Measurements from ENCODE around the gene SPSB4. TPM values are rescaled to one million over a fixed set of nuclear protein-coding genes. Genes with fewer than 3 reads are reported as not detected.

SPSB4 gene
- total and polyA plus RNA-seq, 10 of the 15 experiments (the other 5 are each of a cell fraction or from before 2014, with no cell fraction given), result not detected

DNA sequence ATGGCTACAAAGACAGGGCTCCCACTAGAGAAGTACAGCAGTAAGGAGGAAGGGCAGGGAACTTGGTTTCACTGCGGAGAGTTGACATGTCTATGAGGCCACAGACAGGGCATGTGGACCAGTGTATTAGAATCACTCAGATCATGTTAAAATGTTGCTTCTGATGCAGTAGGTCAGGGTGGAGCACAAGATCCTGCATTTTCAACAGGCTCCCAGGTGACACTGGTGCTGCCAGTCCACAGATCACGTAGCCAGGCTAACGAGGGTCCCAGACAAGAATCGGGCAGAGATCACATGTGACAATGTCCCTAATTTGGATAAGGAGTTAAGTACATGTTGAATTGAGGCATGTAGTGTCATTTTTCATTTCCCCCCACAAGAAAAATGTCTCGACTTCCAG lies 73.6 kb downstream of the SPSB4 start:
- ChIA-PET RAD21 (ENCODE audit: unreplicated experiment) (no interaction called here), SMC1A (ENCODE audit: uncharacterized antibody, unreplicated experiment) (no interaction called here), POLR2A (no interaction called here), CTCF (no interaction called here)
- no peaks in the 10 kb centered on the region for H3K4me1 ChIP-seq (ENCODE audit: control insufficient read depth, insufficient read depth, low read length)
- no peak overlapping the region for H2AFZ ChIP-seq (ENCODE audit: control insufficient read depth, low read depth, low read length)
- DNase-seq (ENCODE audit: low read depth, low spot score) (no peak), ATAC-seq (no peak), FAIRE-seq (no peak)
- H3K36me3 ChIP-seq (ENCODE audit: control insufficient read depth in 2 of 2, insufficient read depth in 2 of 2, low read length in 1 of 2), result no peaks in the 10 kb centered on the region
- 20% methylated on average over 5 of the region's 5 CpGs for WGBS (ENCODE audit: insufficient coverage, insufficient replicate concordance, low lambda C conversion rate, missing lambda C conversion rate)
- H4K20me1 ChIP-seq (ENCODE audit: control insufficient read depth, insufficient read depth), result no peaks in the 10 kb centered on the region
- H3K27me3 ChIP-seq (replicated peaks in 1 of 2; ENCODE audit: control insufficient read depth in 2 of 2, insufficient read depth in 2 of 2, low read length in 1 of 2), result no peaks in the 10 kb centered on the region
- no TSS peak for BruUV-seq (replicated peaks)
- TF ChIP-seq, protein P1, sequence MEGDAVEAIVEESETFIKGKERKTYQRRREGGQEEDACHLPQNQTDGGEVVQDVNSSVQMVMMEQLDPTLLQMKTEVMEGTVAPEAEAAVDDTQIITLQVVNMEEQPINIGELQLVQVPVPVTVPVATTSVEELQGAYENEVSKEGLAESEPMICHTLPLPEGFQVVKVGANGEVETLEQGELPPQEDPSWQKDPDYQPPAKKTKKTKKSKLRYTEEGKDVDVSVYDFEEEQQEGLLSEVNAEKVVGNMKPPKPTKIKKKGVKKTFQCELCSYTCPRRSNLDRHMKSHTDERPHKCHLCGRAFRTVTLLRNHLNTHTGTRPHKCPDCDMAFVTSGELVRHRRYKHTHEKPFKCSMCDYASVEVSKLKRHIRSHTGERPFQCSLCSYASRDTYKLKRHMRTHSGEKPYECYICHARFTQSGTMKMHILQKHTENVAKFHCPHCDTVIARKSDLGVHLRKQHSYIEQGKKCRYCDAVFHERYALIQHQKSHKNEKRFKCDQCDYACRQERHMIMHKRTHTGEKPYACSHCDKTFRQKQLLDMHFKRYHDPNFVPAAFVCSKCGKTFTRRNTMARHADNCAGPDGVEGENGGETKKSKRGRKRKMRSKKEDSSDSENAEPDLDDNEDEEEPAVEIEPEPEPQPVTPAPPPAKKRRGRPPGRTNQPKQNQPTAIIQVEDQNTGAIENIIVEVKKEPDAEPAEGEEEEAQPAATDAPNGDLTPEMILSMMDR (IDR thresholded peaks at IDR 0.05 in 2 of 3, conservative IDR thresholded peaks at IDR 0.05 in 1 of 3; ENCODE audit: control insufficient read depth in 2 of 3, extremely low read depth in 1 of 3, insufficient read depth in 1 of 3, low read depth in 3 of 3, low read length in 3 of 3), result no peak
- TF ChIP-seq STAT1 (conservative IDR thresholded peaks at IDR 0.05) (no peak), YY1 (IDR thresholded peaks at IDR 0.05; ENCODE audit: low read depth, low read length) (no peak), SPI1 (IDR thresholded peaks at IDR 0.05; ENCODE audit: borderline replicate concordance, insufficient read depth, low read depth, low read length) (no peak), HDAC2 (IDR thresholded peaks at IDR 0.05) (no peak), ZNF622 (IDR thresholded peaks at IDR 0.05) (no peak), FOXK2 (IDR thresholded peaks at IDR 0.05) (no peak), NFYB (IDR thresholded peaks at IDR 0.05; ENCODE audit: insufficient read depth, low read depth, low read length) (no peak), CREM (IDR thresholded peaks at IDR 0.05; ENCODE audit: low read depth) (no peak), PAX8 (IDR thresholded peaks at IDR 0.05) (no peak), EP300 (IDR thresholded peaks at IDR 0.05; ENCODE audit: borderline replicate concordance in 1 of 2, control insufficient read depth in 1 of 2, low read depth in 2 of 2, low read length in 2 of 2) (no peak)
- TF ChIP-seq, protein P2, sequence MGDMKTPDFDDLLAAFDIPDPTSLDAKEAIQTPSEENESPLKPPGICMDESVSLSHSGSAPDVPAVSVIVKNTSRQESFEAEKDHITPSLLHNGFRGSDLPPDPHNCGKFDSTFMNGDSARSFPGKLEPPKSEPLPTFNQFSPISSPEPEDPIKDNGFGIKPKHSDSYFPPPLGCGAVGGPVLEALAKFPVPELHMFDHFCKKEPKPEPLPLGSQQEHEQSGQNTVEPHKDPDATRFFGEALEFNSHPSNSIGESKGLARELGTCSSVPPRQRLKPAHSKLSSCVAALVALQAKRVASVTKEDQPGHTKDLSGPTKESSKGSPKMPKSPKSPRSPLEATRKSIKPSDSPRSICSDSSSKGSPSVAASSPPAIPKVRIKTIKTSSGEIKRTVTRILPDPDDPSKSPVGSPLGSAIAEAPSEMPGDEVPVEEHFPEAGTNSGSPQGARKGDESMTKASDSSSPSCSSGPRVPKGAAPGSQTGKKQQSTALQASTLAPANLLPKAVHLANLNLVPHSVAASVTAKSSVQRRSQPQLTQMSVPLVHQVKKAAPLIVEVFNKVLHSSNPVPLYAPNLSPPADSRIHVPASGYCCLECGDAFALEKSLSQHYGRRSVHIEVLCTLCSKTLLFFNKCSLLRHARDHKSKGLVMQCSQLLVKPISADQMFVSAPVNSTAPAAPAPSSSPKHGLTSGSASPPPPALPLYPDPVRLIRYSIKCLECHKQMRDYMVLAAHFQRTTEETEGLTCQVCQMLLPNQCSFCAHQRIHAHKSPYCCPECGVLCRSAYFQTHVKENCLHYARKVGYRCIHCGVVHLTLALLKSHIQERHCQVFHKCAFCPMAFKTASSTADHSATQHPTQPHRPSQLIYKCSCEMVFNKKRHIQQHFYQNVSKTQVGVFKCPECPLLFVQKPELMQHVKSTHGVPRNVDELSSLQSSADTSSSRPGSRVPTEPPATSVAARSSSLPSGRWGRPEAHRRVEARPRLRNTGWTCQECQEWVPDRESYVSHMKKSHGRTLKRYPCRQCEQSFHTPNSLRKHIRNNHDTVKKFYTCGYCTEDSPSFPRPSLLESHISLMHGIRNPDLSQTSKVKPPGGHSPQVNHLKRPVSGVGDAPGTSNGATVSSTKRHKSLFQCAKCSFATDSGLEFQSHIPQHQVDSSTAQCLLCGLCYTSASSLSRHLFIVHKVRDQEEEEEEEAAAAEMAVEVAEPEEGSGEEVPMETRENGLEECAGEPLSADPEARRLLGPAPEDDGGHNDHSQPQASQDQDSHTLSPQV (IDR thresholded peaks at IDR 0.05), result no peak
- TF ChIP-seq, protein P3, sequence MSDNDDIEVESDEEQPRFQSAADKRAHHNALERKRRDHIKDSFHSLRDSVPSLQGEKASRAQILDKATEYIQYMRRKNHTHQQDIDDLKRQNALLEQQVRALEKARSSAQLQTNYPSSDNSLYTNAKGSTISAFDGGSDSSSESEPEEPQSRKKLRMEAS (IDR thresholded peaks at IDR 0.05; ENCODE audit: low read depth, low read length), result no peak
- H3K4me3 ChIP-seq, result no peak overlapping the region
- in situ Hi-C loops (cut with MboI), result no loop called here
- intact Hi-C loops (cut with micrococcal nuclease; ENCODE audit: unreplicated experiment), result no loop called here
- no peaks in the 10 kb centered on the region for H3K79me2 ChIP-seq (ENCODE audit: control insufficient read depth, insufficient read depth, low read length)
- no peak overlapping the region for H3K9ac ChIP-seq (ENCODE audit: control insufficient read depth, insufficient read depth, low read length)
- H3K4me2 ChIP-seq (ENCODE audit: control insufficient read depth, insufficient read depth), result no peak overlapping the region
- H3K9me3 ChIP-seq (replicated peaks; ENCODE audit: control insufficient read depth, insufficient read depth, low read length), result no peaks in the 10 kb centered on the region
- H3K27ac ChIP-seq (ENCODE audit: control insufficient read depth, insufficient read depth), result no peak overlapping the region

Measured in GM12878 (cell line).